ENCODE results near the gene SMPX.

The SMPX gene

GRCh38 chrX:21656587-21657317, 101.2 kb downstream of the SMPX start:
- DNase-seq, result no peak

Data from inflammatory macrophage treated with lipopolysaccharide for 1 hour (primary cell).